Sigmoid colon (tissue), 4 donors: Measurements from ENCODE around the gene NTN1.

Source experiments
- EP300 ChIP-seq, 4 donors: sonication (generic); formaldehyde crosslinking; IDR thresholded peaks; one replicate each; pipeline ENCODE4 v1.6.1; 2017; ENCODE audit warnings: antibody characterized with exemption in 4 of 4
- POLR2A ChIP-seq, 2 donors: fragments of 450-650 bp; IDR thresholded peaks; one replicate each; pipeline ENCODE4 v1.6.1; 2016; ENCODE audit warnings: antibody characterized with exemption in 2 of 2, mild to moderate bottlenecking in 2 of 2, moderate library complexity in 2 of 2
- TF ChIP-seq, protein P1 (sequence below), 4 experiments: fragments of 450-650 bp in 3 of 4; fragments of 200-600 bp in 1 of 4; IDR thresholded peaks; one replicate each; pipeline ENCODE4 v1.5.1; 2016 to 2019; ENCODE audit warnings: antibody characterized with exemption in 4 of 4, mild to moderate bottlenecking in 3 of 4, moderate library complexity in 2 of 4

DNA sequence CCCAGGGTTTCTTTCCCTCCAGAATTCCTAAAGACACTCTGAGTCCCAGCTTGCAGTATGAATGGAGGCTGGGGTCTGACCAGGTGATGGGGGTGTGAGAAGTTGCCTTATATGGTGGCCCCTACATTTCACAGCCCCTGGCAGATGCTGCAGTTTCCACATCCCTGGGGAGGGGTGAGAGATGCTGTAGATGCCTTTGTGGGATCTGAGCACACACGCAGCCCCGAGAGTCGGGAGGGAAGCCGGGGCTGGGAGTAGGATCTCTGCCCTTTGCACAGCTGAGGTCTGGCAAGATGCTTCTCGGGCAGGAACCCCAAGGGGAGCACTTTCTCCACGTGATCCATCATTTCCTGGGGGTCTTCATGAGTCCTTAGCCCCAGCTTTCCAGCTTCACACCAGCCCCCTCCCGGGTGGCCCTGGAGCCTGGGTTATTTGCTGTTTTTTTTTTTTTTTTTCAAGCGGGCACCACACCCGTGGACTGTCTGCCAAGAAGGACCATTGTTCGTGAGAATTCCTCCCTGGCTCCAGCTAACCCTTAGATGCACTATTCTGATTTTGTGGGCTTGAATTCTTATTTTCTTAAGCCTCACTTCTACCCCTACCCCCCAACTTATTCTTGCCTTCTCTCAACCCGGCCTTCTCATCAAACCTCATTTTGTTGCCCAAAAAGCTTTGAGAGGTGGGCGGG is 50.6 kb downstream of the NTN1 start:
- TF ChIP-seq, protein P1, sequence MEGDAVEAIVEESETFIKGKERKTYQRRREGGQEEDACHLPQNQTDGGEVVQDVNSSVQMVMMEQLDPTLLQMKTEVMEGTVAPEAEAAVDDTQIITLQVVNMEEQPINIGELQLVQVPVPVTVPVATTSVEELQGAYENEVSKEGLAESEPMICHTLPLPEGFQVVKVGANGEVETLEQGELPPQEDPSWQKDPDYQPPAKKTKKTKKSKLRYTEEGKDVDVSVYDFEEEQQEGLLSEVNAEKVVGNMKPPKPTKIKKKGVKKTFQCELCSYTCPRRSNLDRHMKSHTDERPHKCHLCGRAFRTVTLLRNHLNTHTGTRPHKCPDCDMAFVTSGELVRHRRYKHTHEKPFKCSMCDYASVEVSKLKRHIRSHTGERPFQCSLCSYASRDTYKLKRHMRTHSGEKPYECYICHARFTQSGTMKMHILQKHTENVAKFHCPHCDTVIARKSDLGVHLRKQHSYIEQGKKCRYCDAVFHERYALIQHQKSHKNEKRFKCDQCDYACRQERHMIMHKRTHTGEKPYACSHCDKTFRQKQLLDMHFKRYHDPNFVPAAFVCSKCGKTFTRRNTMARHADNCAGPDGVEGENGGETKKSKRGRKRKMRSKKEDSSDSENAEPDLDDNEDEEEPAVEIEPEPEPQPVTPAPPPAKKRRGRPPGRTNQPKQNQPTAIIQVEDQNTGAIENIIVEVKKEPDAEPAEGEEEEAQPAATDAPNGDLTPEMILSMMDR (IDR thresholded peaks at IDR 0.05) = no peak
- no peak for TF ChIP-seq EP300 (IDR thresholded peaks at IDR 0.05)
- no peak for TF ChIP-seq POLR2A (IDR thresholded peaks at IDR 0.05)
